Measurements from ENCODE around the gene GPR39.
A peak's percentile ranks its signal among the peaks of the same experiment; 100 is the strongest.

Gene GPR39

DNA sequence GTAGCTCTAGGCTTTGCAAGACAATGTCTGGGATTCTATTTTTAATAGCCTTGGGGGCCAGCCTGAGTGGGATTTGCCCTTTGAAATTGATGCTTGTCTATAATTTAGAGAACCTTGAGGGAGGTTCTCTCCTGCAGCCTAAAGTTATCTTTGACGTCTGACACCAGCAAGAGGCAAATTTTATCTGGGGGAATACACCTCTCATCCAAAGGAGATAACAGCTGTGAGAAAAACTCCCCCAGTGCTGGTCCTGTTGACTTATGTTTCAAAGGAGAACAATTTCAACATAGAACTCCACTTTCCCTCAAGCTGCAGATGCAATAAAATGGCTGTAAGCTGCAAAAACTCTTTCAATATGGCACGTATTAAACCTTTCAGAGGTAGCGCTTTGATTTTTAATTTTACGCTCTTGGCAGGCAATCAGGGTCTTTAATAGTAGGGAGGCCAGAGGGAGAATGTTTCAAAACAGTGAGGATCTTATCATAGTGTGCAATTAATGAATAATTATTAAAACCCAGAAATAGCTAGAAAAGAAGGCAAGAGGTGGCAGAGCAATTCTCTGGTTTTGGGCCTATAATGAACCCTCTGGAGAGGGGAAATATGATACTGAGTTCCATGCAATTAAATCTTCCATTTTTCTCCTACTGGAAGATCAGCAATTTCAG is 191.0 kb downstream of the GPR39 start:
- DNase-seq: no peak

DNA sequence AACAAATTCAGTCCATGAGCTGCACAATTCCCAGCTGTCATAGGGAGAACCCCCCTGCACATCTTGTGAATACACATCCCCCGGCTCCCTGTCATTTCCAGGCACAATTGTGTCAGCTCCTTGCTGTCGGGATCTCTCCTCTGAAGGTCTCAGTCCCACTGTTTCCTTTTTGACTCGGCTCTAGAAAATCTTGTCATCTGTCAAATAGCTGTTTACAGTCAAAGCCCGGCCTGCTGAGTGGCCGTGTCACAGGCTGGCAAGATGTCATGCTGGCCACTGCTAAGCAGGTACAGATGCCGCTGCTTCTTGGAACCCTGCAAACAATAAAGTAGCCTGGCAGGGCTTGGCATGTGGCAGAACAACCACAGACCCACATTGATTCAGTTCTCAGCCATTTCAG is 191.7 kb downstream of the GPR39 start:
- DNase-seq: no peak

DNA sequence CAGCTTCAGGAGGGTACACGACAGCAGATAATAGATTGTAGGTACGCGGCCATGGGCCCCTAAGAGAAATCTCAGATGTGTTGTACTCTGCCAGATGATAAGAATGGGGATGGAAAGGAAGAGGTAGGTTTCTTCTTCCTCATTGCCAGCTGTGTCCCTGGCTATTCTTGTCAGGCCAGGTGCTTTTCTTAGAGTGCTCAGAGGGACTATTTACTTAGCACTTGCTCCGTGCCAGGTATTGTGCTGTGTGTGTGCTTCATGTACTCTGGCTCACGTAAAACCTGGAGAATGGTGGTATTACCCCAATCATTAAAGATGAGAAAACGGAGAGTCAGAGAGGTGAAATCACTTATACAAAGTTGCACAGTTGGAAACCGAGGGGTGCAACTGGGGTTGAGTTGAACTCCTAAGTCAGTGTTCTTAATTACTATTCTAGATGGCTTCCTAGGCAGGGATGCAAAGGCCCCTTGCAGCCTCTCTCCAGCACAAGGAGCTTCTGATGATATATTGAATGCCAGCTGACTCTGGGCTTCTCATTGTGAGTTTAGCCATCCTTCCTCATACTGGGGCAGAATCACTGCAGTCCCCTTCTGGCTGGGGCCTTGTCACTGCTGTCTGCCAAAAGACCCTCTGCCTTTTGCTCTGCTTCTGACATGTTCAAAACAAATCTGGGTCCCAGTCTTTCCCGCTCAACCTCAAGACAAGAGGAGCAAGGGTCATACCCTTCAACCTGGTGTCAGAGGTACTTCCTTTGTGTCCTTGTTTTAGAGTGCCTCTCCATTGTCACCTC is 192.7 kb downstream of the GPR39 start:
- DNase-seq: peak; percentile 36

DNA sequence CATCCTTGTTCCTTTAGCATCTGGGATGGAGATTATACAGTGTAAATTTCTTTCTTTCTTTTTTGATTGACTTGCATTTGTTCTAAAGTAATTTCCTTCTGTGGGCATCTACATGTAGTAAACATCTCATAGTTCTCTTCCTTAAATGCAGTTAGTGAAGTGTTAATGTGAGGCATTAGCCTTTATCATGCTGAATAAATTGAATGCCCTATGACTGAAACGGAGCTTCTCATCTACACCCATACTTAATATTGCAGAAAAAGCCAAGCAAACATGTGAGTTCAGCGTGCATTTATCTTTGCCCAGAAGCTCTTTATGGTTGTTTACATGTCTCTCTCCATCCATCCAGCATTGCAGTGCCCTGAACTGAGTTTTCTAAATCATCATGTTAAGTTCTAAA is 195.1 kb downstream of the GPR39 start:
- DNase-seq: no peak

DNA sequence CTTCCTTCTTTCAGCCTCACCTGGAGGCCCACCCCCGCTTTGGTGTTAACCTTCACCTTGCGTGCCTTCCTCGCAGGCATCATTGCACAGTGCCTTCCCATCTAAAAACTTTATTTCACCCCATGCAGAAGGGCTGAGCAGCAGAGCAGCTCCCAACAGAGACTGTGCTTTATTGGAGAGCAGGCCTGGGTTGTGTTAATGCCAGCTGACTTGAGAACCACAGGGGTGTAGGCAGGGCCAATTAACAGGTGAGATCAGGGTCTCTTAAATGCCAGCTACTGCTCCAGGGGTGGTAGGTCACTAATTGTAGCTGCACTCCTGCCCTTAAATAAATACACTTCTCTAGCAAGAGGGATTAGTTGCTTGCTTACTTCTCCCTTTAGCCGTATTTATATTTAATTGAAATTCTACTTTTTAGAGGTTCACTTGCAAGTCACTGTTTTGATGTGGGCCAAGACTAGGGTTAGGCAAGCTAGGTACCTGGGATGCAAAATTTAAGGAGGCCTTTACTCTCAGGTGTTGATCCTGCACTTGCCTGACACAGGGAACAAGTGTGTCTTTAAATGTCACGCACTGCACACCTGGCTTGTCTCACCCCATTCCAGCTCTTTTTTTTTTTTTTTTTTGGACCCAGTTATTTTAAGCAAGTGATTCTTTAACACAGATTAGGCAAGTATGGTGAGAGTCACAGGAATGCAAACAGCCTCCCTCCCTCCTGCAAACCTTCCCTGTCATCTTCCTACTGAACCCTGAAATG is 198.9 kb downstream of the GPR39 start:
- no peak for DNase-seq

DNA sequence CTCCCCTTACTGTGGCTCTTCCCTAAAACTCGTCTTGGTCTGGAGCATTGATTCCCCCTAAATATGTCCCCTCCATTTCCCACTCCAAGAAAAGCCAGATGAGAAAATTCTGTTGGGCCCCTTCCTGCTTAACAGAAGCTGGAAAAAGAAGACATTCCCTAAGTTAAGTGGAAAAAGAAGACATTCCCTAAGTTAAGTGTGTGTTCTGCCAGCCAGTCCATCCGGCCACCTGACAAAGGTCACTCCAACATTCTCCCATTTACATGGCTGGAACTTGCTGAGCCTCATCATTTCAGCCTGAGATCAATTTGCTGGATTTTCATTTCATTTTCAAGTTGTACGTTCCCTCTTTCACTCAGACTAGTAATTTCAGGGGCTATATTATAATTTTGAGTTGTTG is 201.4 kb downstream of the GPR39 start:
- DNase-seq: no peak

DNA sequence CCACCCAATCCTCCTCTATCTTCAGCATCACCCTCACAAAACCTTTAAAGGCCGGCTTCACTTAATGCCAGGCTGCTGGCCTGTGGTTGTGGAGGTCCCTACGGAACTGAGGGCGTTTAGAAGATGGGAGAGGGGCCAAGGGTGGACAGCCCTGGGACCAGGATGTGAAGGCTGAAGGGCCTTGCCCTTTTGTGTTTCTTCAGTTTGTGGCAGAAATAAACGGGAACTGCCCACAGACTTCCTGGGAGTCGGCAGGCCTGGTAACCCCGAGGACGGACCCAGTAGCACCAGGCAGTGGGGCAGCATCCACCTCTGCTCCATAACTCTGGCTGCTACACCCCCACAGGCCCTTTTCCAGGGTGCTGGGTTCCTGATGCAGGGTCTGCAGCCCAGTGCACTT is 202.1 kb downstream of the GPR39 start:
- DNase-seq: no peak

DNA sequence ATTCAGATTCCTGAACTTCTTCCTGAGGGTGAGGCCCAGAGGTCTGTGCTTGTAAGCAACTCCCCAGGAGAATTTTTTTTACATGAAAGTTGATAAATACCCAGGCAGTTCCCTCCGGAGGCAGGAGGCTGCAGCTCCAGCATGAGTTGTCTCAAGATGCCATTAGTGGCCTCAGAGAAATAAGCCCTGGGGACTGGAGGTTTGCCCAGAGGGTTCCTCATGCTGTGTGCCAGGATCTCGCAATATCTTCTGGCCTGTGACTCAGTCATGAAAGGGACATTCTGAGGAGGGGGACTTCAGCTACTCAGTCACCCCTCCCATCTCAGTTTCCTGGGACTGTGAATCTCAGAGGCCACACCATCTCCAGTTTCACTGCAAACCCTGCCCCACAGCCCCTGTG is 203.5 kb downstream of the GPR39 start:
- DNase-seq: no peak

DNA sequence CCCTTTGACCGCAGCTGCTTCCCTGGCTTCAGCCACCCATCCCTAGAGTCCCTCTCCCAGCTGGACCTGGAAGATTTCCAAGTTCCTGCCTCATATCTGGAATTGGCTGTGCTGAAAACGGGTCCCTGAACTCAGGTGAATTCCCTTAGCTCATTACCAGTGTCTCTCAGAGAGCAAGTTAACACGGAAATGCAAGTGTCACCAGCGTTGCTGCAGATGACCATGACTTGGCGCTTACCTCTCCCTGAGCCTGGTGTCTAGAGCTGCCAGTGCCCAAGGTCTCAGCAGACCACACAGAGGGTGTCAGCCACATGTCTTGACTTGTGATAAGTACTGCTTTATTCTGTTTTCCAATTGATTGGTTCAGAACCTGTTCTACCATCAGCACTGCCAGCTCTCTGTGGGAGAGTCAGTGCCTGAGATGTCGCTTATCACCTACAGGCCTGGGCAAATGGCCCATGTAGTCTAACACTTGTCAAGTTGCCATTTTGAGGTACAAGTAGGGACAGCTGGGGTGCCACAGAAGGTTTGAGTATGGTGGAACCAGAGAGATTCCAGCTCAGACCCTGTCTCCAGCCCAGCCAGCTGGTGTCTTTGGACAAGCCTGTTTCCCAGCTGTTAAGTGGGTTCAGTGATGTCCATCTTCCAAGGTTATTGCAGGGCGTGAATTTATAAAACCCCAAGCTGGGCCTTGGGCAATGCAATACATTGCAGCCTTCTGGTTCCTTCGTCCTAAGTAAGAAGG is 204.7 kb downstream of the GPR39 start:
- peak; percentile 63 for DNase-seq

DNA sequence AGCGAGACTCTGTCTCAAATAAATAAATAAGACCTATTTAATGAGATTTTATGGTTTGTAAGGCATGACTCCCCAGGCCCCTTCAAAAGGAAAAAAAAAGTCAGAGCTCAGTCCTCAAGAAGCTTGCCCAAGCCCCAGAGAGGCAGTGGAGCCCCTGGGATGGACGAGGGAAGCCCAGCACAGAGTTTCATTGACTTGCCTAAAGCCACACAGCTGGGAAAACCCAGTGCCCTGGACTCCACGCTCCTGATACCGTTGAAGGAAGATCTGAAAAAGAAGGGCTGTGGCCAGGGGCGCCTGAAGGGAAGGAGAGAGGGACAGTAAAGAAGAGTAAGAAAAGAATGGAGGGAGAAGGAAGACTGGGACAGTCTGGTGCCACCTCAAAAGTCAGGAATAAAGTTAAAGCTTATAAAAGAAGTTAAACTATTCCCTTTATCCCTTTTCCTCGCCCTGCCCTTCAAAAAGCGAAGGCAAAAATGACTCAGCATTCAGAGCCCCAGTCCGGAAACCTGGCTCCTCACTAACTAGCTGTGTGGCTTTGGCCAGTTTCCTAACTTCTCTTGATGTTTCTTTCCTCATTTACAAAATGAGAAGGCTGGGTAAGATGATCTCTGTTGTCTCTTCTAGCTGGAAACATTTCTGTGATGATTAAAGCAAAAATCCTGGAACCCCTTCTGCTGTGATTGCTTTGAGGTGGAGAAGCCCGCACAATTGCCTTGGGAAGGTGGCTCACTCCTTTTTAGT is 206.7 kb downstream of the GPR39 start:
- no peak for DNase-seq

DNA sequence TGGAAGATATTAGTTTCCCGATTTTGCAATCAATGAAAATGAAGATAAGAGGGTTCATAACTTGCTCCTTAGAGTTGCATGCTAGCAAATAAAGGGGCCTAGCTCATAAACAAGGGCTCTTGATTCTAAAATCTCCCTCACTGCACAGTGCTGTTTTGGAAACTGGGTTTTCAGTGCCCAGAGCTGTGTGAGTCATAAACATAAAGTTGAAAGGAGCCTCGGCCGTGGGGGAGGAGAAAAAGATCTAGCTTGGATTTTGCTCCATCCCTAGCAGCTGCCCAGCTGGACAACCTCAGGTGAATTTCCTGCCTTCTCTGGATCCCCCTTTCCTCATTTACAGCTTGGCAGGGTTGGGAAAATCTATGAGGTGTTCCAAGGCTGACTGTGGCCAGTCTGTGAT is 210.9 kb downstream of the GPR39 start:
- no peak for DNase-seq

DNA sequence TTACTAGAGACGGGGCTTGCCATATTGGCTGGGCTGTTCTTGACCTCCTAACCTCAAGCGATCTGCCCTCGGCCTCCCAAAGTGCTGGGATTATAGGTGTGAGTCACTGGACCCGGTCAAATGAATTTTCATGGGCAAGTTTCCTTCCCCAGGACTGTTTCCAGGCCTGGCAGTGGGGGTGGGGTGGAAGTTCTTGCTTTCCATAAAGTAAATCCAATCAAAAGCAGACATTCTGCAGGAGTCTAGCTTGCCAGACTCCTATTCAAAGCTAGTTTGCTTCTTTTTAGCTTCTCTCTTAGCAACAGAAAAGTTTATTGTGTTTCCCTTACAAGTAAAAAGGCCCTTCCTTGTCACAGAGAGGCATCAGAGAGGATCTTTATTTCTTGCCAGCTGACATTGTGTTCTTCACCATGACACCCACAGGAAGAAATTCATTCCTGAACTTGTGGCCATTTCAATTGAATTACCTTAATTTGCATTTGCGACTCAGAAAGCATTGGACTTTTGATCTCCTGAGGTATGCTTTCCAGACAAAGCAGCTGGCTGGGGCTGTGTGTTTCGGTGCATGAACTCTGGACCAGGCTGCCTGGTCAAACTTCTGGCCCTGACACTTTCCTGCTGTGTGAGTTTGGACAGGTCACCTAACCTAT is 215.5 kb downstream of the GPR39 start:
- DNase-seq: no peak

DNA sequence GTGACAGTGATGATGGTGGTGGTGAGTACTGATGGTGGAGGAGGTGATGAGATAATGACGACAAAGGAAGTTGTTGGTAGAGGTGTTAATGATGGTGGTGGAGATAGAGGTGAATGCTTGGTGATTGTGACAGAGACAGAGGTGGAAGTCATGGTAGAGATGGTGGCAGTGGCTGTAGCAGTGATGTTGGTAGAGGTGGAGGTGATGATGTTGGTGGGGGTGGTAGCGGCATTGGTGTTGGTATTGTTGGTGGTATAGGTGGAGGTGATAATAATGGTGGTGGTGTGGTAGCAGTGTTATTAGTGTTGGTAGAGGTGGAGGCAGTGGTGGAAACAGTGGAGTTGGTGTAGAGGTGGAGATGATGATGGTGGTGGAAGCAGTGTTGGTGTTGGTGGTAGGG is 217.0 kb downstream of the GPR39 start:
- no peak for DNase-seq

DNA sequence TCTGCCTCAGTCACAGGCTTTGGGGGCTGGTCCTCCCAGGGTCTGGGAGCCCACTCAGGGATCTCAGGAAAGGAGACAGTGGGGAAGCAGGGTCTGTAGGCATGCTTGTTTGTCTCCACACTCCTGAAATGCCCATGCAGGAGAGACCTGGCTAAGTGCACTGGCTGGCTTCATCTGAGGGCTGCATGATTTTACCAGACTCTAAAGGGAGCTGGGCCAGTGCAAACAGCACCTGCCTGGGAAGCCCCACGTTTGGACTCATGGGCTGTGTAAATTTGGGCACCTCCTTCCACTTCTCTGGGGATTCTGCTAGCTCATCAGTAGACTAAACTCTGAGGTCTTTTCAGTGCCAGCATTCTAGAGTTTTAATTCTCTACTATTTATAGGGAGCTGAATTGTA is 219.7 kb downstream of the GPR39 start:
- DNase-seq: no peak

DNA sequence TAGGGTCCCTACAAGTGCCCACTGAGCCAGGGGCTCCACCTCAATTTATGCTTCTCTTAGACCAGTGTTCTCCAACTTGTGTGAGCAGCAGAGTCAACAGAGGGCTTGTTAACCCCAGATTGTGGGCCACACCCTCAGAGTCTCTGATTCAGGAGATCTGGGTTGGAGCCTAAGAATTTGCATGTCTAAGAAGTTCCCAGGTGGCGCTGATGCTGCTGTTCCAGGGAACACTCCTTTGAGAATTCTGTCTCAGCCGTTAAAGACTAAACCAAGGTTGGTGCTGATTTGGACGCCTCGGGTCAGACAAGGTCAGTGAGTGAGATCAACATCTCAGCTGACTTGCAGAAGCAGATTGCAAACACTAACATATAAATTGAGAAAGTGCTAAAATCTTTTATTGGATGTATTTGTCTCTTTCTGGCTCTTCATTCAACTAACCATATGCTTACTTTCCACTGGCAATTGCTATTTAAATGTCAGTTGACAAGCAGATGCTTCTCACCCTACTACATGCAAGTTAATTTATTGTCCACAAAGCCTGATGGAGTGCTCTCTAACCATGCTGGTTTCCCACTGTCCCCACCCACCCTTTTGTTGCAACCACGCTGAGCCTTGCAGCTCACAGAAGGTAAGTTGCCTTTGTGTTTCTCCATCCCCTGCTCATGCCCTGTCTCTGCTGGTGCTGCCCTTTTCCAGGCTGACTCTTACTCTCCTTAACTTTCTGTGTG is 221.9 kb downstream of the GPR39 start:
- DNase-seq: no peak

DNA sequence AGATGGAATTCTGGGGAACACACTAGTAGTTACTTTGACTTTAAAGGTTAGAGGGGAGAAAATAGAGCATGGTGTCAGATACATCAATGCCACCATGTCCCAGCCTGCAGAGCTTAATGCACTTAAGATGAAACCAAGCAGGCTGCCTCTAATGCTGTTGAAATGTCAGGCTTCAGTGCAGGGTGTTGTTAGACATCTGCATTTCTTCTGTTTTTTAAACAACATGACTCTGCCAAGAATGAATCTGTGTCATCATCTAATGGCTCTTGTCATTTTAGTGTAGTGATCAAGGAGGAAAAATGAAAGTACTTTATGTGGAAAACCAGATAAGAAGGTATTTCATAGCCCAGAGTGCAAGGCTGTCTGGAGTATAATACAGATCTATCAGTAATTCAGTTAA is 223.5 kb downstream of the GPR39 start:
- DNase-seq: no peak

DNA sequence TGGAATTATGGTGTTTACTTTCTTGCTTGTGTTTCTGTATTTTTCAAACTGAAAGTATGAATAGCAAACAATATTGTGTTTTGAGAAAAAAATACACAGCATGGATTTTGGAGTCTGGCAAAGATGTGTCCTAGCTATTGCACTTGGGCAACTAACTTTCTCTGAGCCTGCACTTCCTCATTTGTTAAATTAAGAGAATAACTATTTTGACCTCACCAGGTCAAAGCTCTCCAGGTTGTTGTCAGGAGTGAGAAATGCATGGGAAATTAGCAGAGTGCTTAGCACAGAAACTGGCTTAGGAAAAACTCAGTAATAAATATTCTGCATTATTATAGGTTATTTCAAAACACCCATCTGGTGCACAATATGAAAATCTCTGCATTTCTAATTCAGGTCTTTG is 225.2 kb downstream of the GPR39 start:
- no peak for DNase-seq

DNA sequence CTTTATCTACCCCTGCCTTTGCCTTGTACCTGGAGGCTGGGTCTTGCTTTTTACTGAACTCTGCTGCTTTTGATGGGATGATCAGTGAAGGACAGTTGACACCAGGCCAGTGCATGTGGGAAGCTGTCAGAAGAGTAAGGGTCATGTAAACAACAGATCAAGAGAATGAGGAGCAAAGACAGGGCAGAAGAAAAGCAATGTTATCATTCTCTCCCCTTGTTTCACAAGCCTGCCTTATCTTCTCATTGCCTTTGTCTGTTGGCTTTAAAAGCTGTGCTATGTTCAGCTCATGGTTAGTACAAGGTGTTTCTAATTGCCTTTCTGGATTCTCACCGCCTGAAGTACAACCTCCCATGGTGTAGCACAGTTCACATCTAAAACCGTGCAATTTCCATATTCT is 225.8 kb downstream of the GPR39 start:
- no peak for DNase-seq

DNA sequence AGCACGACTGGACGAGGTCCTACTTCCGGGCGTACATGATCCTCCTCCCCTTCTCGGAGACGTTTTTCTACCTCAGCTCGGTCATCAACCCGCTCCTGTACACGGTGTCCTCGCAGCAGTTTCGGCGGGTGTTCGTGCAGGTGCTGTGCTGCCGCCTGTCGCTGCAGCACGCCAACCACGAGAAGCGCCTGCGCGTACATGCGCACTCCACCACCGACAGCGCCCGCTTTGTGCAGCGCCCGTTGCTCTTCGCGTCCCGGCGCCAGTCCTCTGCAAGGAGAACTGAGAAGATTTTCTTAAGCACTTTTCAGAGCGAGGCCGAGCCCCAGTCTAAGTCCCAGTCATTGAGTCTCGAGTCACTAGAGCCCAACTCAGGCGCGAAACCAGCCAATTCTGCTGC is 228.6 kb downstream of the GPR39 start:
- DNase-seq: no peak

DNA sequence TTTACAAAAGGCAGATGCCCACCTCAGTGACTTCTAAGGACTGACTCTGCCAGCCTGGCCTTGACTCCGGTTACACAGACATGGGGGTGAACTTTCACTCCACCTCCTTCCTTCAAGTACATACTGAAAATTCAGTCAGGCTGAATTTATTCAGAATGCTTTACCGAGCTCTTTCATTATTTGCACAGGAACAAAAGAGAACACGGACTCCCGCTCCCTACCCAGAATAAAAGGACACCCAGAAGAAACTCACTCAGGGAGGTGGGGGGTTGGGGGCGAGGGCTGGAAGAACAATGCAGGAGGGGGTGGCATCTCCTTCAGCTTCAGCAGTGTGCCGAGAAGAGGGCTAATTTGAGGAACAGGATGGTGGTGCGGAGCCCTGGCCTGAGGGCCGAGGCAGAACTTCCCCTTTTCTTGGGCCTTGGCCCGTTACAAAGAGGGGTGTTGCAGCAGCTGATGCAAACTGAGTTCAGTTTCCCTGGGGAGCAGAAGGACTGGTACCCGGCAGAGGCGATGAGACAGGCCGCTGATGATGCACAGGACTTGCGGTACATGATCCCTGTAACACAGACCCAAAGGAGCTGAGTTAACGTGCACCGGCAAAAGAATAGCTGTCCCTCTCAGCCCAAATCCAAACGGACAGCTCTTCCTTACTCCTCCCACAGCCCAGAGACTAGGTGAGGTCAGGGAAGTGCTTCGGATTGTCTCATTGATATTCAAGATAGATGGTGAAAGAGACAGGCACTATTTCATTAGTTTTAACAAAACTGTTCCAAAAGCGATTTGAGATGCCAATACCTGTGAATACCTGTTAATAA is 229.3 kb downstream of the GPR39 start:
- no peak for DNase-seq
